SK-N-MC (cell line): ENCODE measurements around the gene BUD23.

Experiments
- DNase-seq: peaks from one replicate; pipeline ENCODE4 v3.0.0-alpha.2; 2011; ENCODE audit warnings: low read depth, low spot score
- H3K27ac ChIP-seq: fragments of 200-600 bp; sonication (generic); 2 replicates; pipeline ENCODE4 v1.5.1; 2016; ENCODE audit warnings: mixed run types
- H3K36me3 ChIP-seq: fragments of 200-600 bp; sonication (generic); 2 replicates; pipeline ENCODE4 v1.6.1; 2017; ENCODE audit warnings: antibody characterized with exemption, low read length, mixed read lengths; ENCODE audit not compliant: insufficient read depth
- H3K4me3 ChIP-seq: fragments of 200-600 bp; sonication (generic); 2 replicates; pipeline ENCODE4 v1.5.1; 2016
- H3K9ac ChIP-seq: fragments of 200-600 bp; sonication (generic); 2 replicates; pipeline ENCODE4 v1.8.0; 2017; ENCODE audit warnings: mixed run types, mixed read lengths; ENCODE audit not compliant: insufficient read length
- H3K9me3 ChIP-seq: fragments of 200-600 bp; sonication (generic); 2 replicates; pipeline ENCODE4 v1.6.1; 2017; ENCODE audit warnings: low read depth, mild to moderate bottlenecking, antibody characterized with exemption, low read length, moderate library complexity, mixed read lengths
- EZH2 ChIP-seq: fragments of 200-600 bp; sonication (generic); IDR thresholded peaks from one replicate; pipeline ENCODE4 v1.6.1; 2017; ENCODE audit warnings: antibody characterized with exemption
- FOXP2 ChIP-seq: optimal IDR thresholded peaks from 2 replicates; pipeline ENCODE3; 2011; ENCODE audit warnings: mild to moderate bottlenecking, moderate library complexity; ENCODE audit not compliant: insufficient read depth; ENCODE audit errors: extremely low read length, control extremely low read depth
- POLR2AphosphoS5 ChIP-seq: IDR thresholded peaks from 2 replicates; pipeline ENCODE4 v1.6.1; 2012; ENCODE audit warnings: mild to moderate bottlenecking, low read depth, low read length, borderline replicate concordance

The BUD23 gene

GRCh38 chr7:73738220-73738611, 54.8 kb downstream of the BUD23 start:
- Histone ChIP-seq H3K36me3 (no peaks in the 10 kb centered on the region; the same call in 1 of the 2 replicates), H3K9me3 (no peaks in the 10 kb centered on the region), H3K9ac (peak overlapping the region; percentile 83), H3K27ac (peak overlapping the region; percentile 46; the same call in 1 of the 2 replicates), H3K4me3 (peak overlapping the region; percentile 97)
- TF ChIP-seq FOXP2, result no peak
- TF ChIP-seq POLR2AphosphoS5, result peak; percentile 38; the same call in 1 of the 2 replicates
- no peak for DNase-seq

GRCh38 chr7:73738612-73739386, 55.4 kb downstream of the BUD23 start, which contains the start of gene ABHD11:
ABHD11 (minus strand) TSS chr7:73738802; CDS start chr7:73738770, 32 bp downstream.
- Histone ChIP-seq H3K9ac (peak within 1 kb of the TSS; percentile 84), H3K27ac (peak within 1 kb of the TSS; percentile 46; the same call in 1 of the 2 replicates), H3K36me3 (no peaks in the 10 kb centered on the region; the same call in 1 of the 2 replicates), H3K4me3 (peak within 1 kb of the TSS; percentile 97), H3K9me3 (no peaks in the 10 kb centered on the region)
- DNase-seq, result peak; percentile 84
- TF ChIP-seq FOXP2, result no peak
- peak; percentile 93 for TF ChIP-seq POLR2AphosphoS5

GRCh38 chr7:73739387-73739767, 56.0 kb downstream of the BUD23 start:
- Histone ChIP-seq H3K27ac (peak overlapping the region; percentile 33; the same call in 1 of the 2 replicates), H3K36me3 (no peaks in the 10 kb centered on the region; the same call in 1 of the 2 replicates), H3K9ac (peak overlapping the region; percentile 84), H3K9me3 (no peaks in the 10 kb centered on the region), H3K4me3 (peak overlapping the region; percentile 97)
- DNase-seq, result no peak
- TF ChIP-seq FOXP2, result no peak

- Histone ChIP-seq H3K36me3 (no peaks in the 10 kb centered on the region; the same call in 1 of the 2 replicates), H3K9ac (no peak overlapping the region), H3K27ac (no peak overlapping the region), H3K4me3 (no peak overlapping the region), H3K9me3 (no peaks in the 10 kb centered on the region)
- no peak for DNase-seq
- no peak for TF ChIP-seq EZH2
- no peak for TF ChIP-seq POLR2AphosphoS5
- TF ChIP-seq FOXP2, result no peak
Observed at GRCh38 chr7:73740212-73740611, 56.8 kb downstream of the BUD23 start.

DNA sequence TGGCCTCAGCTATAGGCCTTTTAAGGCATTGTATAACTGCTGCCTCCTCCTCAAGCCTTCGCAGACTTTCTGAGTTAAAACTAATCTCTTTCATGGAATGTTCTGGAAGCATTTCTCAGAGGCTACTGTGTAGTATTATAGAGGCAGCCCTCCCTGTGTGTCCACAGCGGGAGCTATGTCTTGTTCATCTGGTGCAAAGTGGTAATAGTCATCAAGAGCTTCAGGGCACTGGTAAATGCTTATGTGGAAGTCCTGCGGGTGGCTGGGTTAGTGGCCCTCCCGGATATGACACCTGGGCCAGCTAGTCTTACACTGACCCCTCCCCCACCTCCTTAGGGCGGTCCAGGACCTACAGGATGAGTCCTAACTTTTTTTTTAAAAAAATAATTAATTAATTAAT, 57.4 kb downstream of the BUD23 start:
- no peak for DNase-seq
- H3K9me3 ChIP-seq, result no peaks in the 10 kb centered on the region
- no peak overlapping the region for H3K4me3 ChIP-seq
- no peak overlapping the region for H3K9ac ChIP-seq
- no peaks in the 10 kb centered on the region; the same call in 1 of the 2 replicates for H3K36me3 ChIP-seq
- no peak for TF ChIP-seq EZH2
- TF ChIP-seq POLR2AphosphoS5, result no peak
- TF ChIP-seq FOXP2, result no peak
- no peak overlapping the region for H3K27ac ChIP-seq

- H3K27ac ChIP-seq, result no peak overlapping the region
- H3K9ac ChIP-seq, result no peak overlapping the region
- H3K36me3 ChIP-seq, result no peaks in the 10 kb centered on the region; the same call in 1 of the 2 replicates
- H3K4me3 ChIP-seq, result no peak overlapping the region
- TF ChIP-seq FOXP2, result no peak
- no peak for TF ChIP-seq EZH2
- TF ChIP-seq POLR2AphosphoS5, result no peak
- no peaks in the 10 kb centered on the region for H3K9me3 ChIP-seq
- DNase-seq, result no peak
Observed at GRCh38 chr7:73741600-73741999, 58.2 kb downstream of the BUD23 start.

GRCh38 chr7:73742338-73742752, 58.9 kb downstream of the BUD23 start:
- no peak overlapping the region for H3K4me3 ChIP-seq
- TF ChIP-seq FOXP2 (no peak), EZH2 (no peak), POLR2AphosphoS5 (no peak)
- H3K27ac ChIP-seq, result no peak overlapping the region
- H3K9me3 ChIP-seq, result no peaks in the 10 kb centered on the region
- no peak overlapping the region for H3K9ac ChIP-seq
- no peak for DNase-seq
- no peaks in the 10 kb centered on the region; the same call in 1 of the 2 replicates for H3K36me3 ChIP-seq

DNA sequence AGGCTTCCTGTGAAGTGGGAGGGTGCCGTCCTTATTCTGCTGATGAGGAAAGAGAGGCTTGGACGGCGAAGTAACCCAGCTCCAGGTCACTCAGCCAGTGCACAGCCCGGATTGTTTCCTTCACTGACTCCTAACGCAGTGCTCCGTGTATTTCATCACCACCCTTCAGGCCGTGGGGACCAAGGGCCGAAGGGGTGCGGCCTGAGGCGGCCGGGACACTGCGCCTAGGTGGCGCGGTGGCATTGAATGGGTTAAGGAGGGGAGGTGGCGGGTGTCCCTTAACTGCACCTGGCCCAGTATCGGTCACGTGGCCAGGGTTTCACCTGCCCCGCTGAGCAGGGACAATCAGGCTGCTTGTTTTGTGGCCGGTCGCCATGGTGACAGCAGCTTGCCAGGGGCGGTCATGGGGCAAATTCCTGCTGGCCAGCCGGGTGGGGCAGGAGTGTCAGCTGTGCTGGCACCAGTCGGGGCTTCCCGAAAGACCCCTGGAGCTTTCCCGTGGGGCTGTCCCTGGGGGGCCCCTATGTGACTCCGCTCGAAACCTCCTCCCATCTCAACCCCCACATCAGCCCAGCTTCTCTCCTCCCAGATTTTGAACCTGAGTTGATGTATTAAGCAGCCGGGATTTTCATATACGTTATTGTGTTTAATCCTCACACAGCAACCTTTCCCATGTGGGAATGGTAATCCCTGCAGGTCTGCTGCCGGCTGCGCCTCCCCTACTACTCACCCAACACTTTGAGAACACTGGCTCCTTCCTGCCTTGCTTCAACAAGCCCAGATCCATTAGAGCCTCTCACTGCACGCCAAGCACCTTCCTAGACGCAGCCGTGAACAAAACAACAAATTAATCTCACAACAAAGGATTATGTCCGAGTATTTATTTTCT, 59.6 kb downstream of the BUD23 start:
- no peak overlapping the region for H3K4me3 ChIP-seq

More for the DNA sequence above, 59.6 kb downstream of the BUD23 start:
- no peak overlapping the region for H3K27ac ChIP-seq
- H3K36me3 ChIP-seq, result no peaks in the 10 kb centered on the region
- no peak for DNase-seq
- no peak overlapping the region for H3K9ac ChIP-seq
- TF ChIP-seq POLR2AphosphoS5 (no peak), EZH2 (no peak), FOXP2 (no peak)
- H3K9me3 ChIP-seq, result no peaks in the 10 kb centered on the region
